GM12864 (cell line): ENCODE measurements around the gene ANP32A.

Experiments used
- DNase-seq: peaks from one replicate; pipeline ENCODE4 v3.0.0-alpha.2; 2011; ENCODE audit warnings: low read depth
- H3K4me3 ChIP-seq: 2 replicates; pipeline ENCODE4 v1.5.1; 2011; ENCODE audit warnings: mild to moderate bottlenecking, low read depth, low read length, control low read depth
- TF ChIP-seq, protein P1 (sequence below): IDR thresholded peaks from 2 replicates; pipeline ENCODE4 v1.5.1; 2011; ENCODE audit warnings: low read depth, mild to moderate bottlenecking, moderate library complexity, low read length, control low read depth, inconsistent platforms; ENCODE audit errors: missing control alignments

Gene ANP32A

DNA sequence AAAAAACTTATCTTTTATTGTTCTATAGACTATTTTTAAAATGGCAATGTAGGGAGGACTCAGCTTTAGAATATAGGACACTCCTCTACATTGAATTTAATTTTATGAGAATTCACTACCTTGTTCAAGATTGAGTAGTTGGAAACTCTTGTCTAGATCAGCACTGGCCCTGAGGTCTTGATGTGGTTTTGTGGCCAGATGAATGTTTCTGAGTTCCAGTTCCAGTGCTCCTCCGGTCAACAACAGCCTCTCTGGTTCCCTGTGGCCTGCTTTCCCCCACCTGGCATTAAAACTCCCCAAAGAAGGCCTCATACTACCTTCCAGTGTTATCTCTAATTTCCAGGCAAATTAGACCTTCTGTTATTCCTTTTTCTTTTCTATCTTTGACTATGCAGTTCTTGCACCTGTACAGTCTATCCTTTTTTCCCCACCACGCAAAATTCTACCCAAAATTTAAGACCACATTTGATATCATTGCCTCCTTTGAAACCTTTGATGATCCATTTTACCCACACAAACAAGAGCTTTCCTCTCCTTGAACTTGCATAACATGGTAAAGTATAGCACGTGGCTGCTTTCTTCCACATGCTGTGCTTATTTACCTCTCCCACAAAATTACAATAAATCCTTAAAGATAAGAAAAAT is 9.6 kb upstream of the ANP32A start:
- no peak for DNase-seq
- no peak overlapping the region for H3K4me3 ChIP-seq
- TF ChIP-seq, protein P1, sequence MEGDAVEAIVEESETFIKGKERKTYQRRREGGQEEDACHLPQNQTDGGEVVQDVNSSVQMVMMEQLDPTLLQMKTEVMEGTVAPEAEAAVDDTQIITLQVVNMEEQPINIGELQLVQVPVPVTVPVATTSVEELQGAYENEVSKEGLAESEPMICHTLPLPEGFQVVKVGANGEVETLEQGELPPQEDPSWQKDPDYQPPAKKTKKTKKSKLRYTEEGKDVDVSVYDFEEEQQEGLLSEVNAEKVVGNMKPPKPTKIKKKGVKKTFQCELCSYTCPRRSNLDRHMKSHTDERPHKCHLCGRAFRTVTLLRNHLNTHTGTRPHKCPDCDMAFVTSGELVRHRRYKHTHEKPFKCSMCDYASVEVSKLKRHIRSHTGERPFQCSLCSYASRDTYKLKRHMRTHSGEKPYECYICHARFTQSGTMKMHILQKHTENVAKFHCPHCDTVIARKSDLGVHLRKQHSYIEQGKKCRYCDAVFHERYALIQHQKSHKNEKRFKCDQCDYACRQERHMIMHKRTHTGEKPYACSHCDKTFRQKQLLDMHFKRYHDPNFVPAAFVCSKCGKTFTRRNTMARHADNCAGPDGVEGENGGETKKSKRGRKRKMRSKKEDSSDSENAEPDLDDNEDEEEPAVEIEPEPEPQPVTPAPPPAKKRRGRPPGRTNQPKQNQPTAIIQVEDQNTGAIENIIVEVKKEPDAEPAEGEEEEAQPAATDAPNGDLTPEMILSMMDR: no peak

DNA sequence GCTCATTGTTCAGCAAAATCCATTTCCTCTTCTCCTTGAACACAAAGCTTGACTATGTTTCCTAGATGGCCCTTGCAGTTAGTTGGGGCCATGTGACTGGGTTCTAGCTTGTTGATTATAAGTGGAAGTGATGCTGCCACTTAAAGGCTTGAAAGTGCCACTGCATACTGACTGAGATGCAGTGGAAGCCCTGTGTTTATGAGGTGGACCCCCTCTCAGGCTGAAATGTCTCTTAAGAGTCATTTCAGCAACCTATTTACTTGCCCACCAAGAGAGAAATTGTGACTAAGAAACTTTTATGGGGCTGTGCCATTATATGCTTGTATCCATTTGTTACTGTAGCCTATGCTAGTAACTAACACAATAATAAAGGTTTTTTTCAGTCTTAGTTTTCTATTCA is 8.4 kb upstream of the ANP32A start:
- DNase-seq: no peak
- TF ChIP-seq, protein P1: peak; percentile 68

DNA sequence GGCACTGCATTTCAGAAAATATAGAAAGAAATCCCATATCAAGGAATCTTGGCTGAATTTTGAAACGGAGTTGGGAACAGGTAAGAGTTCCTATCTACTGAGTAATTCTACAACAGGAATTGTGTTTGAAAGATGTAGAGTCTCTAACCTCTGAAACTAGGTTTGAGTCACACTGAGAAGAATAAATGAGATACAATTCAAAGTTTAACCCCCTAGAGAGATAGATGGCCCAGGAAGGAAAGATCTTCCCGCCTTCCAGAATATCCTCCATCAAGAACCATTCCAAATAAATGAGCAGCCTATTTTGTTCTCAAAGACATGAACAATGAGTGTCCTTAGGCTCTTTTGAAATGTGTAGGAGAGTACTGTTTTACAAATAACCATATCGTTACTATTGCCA is 2.9 kb upstream of the ANP32A start:
- TF ChIP-seq, protein P1: no peak
- no peak for DNase-seq
- H3K4me3 ChIP-seq: no peak overlapping the region

More for the DNA sequence above, 8.4 kb upstream of the ANP32A start:
- no peak overlapping the region for H3K4me3 ChIP-seq

DNA sequence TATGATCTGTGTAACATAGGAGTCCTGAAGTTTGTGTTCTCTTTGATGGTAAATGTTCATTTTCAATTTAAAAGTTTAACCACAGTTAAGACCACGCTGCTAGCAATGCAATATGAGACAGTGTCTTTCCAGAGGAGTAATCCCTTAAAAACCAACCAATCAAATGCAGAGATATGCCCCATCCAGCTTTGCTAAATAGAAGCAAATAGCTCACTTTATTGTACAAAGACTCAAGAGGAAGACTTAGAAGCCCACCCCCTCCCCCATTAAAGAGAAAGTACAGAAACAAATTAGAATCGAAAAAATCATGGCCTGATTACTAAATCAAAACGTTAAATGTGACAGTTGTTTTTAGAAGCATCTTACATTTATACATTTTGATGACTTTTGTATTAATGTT is 2.1 kb upstream of the ANP32A start:
- TF ChIP-seq, protein P1: no peak
- H3K4me3 ChIP-seq: no peak overlapping the region
- no peak for DNase-seq

DNA sequence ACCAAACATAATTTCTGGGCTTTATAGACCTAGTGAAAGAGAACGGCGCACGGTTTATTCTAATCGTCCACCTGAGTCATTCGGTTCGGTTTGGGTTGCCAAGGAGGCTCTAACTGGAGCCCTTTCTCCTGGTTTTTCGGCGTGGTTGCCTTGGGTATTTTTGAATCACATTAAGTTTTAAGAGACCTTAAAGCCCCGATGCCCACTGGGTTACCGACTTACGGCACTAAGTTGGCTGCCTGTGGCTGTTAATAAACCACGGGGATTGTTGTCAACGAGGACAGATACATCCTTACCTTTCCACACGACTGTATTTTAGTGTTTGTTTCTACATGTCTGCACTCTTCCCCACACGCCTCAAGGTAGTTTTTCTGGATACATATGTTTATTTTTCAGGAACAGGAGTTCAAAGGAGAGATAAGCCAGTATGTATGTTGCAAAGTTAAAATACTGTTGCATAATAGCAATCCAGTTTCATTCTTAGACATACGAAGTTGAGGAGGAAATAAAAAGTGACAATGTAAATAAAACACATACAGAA is 1.2 kb upstream of the ANP32A start:
- no peak for DNase-seq
- TF ChIP-seq, protein P1: no peak
- peak overlapping the region; percentile 95 for H3K4me3 ChIP-seq

DNA sequence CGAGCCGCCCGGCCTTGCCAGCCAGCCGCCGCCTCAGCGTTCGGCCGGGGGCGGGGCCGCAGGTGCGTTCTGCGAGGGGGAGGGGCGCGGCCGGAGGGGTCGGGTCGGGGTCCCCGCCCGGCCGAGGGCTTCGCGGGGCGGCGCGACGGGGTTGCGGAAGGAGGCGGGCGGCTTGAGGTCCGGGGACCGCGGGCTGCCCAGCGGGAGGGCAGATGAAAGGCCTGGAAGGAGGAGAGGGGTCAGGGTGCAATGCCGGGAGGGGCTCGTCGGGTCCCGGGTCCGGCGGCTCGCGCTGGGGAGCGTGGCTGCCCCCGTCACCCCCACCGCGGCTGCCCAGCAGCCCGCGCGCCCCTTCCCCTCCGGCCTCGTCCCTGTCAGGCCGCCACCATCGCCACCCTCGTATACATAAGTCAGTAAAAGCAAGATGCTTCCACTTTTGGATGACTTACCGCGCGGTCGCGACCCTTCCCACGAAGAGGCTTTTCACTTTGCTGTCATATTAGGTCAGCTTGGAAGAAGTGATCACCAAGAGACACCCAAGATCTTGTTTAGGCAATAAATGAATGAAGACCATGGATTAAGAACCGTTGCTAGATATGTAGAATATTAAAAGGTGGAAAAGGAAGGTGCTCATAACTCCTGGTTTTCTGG is 620 bp upstream of the ANP32A start:
- TF ChIP-seq, protein P1: no peak
- DNase-seq: no peak
- peak overlapping the region; percentile 95 for H3K4me3 ChIP-seq
